Measurements from ENCODE around the gene HYKK.
A peak's percentile ranks its signal among the peaks of the same experiment; 100 is the strongest.

HYKK gene

GRCh38 chr15:78540141-78540870 lies 32.9 kb downstream of the HYKK start, which contains the start of gene PSMA4:
PSMA4 (plus strand) TSS chr15:78540444; CDS start chr15:78541928, 1,484 bp downstream.
- DNase-seq (ENCODE audit: low read depth, low spot score) = peak; percentile 71
- H3K9me3 ChIP-seq (ENCODE audit: insufficient read depth, low read length) = no peaks in the 10 kb centered on the region
- TF ChIP-seq YY1 (IDR thresholded peaks at IDR 0.05; ENCODE audit: insufficient read depth, insufficient read length) (peak; percentile 67), SUZ12 (IDR thresholded peaks at IDR 0.05; ENCODE audit: extremely low read depth, insufficient read depth, insufficient read length) (no peak), ZNF274 (IDR thresholded peaks at IDR 0.05; ENCODE audit: low read depth, low read length) (no peak)
- H3K36me3 ChIP-seq (ENCODE audit: insufficient read depth, insufficient read length, low read length) = peaks cover 38% of the 10 kb centered on the region
- H3K4me3 ChIP-seq (ENCODE audit: insufficient read length, low read depth) = peak within 1 kb of the TSS; percentile 92
- peak within 1 kb of the TSS; percentile 98 for H3K9ac ChIP-seq (ENCODE audit: insufficient read length, low read depth)
- peaks cover 6% of the 10 kb centered on the region for H3K4me1 ChIP-seq (ENCODE audit: insufficient read depth, insufficient read length)
- H3K27me3 ChIP-seq (ENCODE audit: insufficient read depth, insufficient read length) = no peaks in the 10 kb centered on the region

GRCh38 chr15:78540871-78541743 lies 33.7 kb downstream of the HYKK start:
- TF ChIP-seq ZNF274 (IDR thresholded peaks at IDR 0.05; ENCODE audit: low read depth, low read length) (no peak), YY1 (IDR thresholded peaks at IDR 0.05; ENCODE audit: insufficient read depth, insufficient read length) (no peak), SUZ12 (IDR thresholded peaks at IDR 0.05; ENCODE audit: extremely low read depth, insufficient read depth, insufficient read length) (no peak)
- H3K4me1 ChIP-seq (ENCODE audit: insufficient read depth, insufficient read length) = peaks cover 6% of the 10 kb centered on the region
- H3K4me3 ChIP-seq (ENCODE audit: insufficient read length, low read depth) = peak overlapping the region; percentile 92
- H3K9ac ChIP-seq (ENCODE audit: insufficient read length, low read depth) = peak overlapping the region; percentile 98
- peaks cover 46% of the 10 kb centered on the region for H3K36me3 ChIP-seq (ENCODE audit: insufficient read depth, insufficient read length, low read length)
- H3K27me3 ChIP-seq (ENCODE audit: insufficient read depth, insufficient read length) = no peaks in the 10 kb centered on the region
- no peaks in the 10 kb centered on the region for H3K9me3 ChIP-seq (ENCODE audit: insufficient read depth, low read length)
- no peak for DNase-seq (ENCODE audit: low read depth, low spot score)

GRCh38 chr15:78541744-78542034 lies 34.3 kb downstream of the HYKK start:
- Histone ChIP-seq H3K27me3 (ENCODE audit: insufficient read depth, insufficient read length) (no peaks in the 10 kb centered on the region), H3K9ac (ENCODE audit: insufficient read length, low read depth) (peak overlapping the region; percentile 98), H3K9me3 (ENCODE audit: insufficient read depth, low read length) (no peaks in the 10 kb centered on the region), H3K36me3 (ENCODE audit: insufficient read depth, insufficient read length, low read length) (peaks cover 52% of the 10 kb centered on the region), H3K4me3 (ENCODE audit: insufficient read length, low read depth) (peak overlapping the region; percentile 92), H3K4me1 (ENCODE audit: insufficient read depth, insufficient read length) (peaks cover 6% of the 10 kb centered on the region)
- DNase-seq (ENCODE audit: low read depth, low spot score) = no peak
- no peak for TF ChIP-seq SUZ12 (IDR thresholded peaks at IDR 0.05; ENCODE audit: extremely low read depth, insufficient read depth, insufficient read length)
- no peak for TF ChIP-seq ZNF274 (IDR thresholded peaks at IDR 0.05; ENCODE audit: low read depth, low read length)
- no peak for TF ChIP-seq YY1 (IDR thresholded peaks at IDR 0.05; ENCODE audit: insufficient read depth, insufficient read length)

GRCh38 chr15:78542647-78543046 lies 35.3 kb downstream of the HYKK start:
- no peak overlapping the region for H3K4me3 ChIP-seq (ENCODE audit: insufficient read length, low read depth)
- TF ChIP-seq SUZ12 (IDR thresholded peaks at IDR 0.05; ENCODE audit: extremely low read depth, insufficient read depth, insufficient read length) = no peak
- no peak for TF ChIP-seq YY1 (IDR thresholded peaks at IDR 0.05; ENCODE audit: insufficient read depth, insufficient read length)
- no peak for TF ChIP-seq ZNF274 (IDR thresholded peaks at IDR 0.05; ENCODE audit: low read depth, low read length)
- no peak for DNase-seq (ENCODE audit: low read depth, low spot score)
- peaks cover 6% of the 10 kb centered on the region for H3K4me1 ChIP-seq (ENCODE audit: insufficient read depth, insufficient read length)
- no peak overlapping the region for H3K9ac ChIP-seq (ENCODE audit: insufficient read length, low read depth)
- no peaks in the 10 kb centered on the region for H3K9me3 ChIP-seq (ENCODE audit: insufficient read depth, low read length)
- peaks cover 61% of the 10 kb centered on the region for H3K36me3 ChIP-seq (ENCODE audit: insufficient read depth, insufficient read length, low read length)
- H3K27me3 ChIP-seq (ENCODE audit: insufficient read depth, insufficient read length) = no peaks in the 10 kb centered on the region

GRCh38 chr15:78550194-78550593 lies 42.8 kb downstream of the HYKK start:
- Histone ChIP-seq H3K9me3 (ENCODE audit: insufficient read depth, low read length) (no peaks in the 10 kb centered on the region), H3K4me3 (ENCODE audit: insufficient read length, low read depth) (no peak overlapping the region), H3K9ac (ENCODE audit: insufficient read length, low read depth) (no peak overlapping the region), H3K4me1 (ENCODE audit: insufficient read depth, insufficient read length) (no peaks in the 10 kb centered on the region), H3K36me3 (ENCODE audit: insufficient read depth, insufficient read length, low read length) (peaks cover 60% of the 10 kb centered on the region), H3K27me3 (ENCODE audit: insufficient read depth, insufficient read length) (no peaks in the 10 kb centered on the region)
- no peak for DNase-seq (ENCODE audit: low read depth, low spot score)
- TF ChIP-seq SUZ12 (IDR thresholded peaks at IDR 0.05; ENCODE audit: extremely low read depth, insufficient read depth, insufficient read length) = no peak
- no peak for TF ChIP-seq YY1 (IDR thresholded peaks at IDR 0.05; ENCODE audit: insufficient read depth, insufficient read length)
- TF ChIP-seq ZNF274 (IDR thresholded peaks at IDR 0.05; ENCODE audit: low read depth, low read length) = no peak

GRCh38 chr15:78550815-78551214 lies 43.4 kb downstream of the HYKK start:
- peaks cover 54% of the 10 kb centered on the region for H3K36me3 ChIP-seq (ENCODE audit: insufficient read depth, insufficient read length, low read length)

GRCh38 chr15:78551902-78552301 lies 44.5 kb downstream of the HYKK start:
- Histone ChIP-seq H3K9me3 (ENCODE audit: insufficient read depth, low read length) (no peaks in the 10 kb centered on the region), H3K36me3 (ENCODE audit: insufficient read depth, insufficient read length, low read length) (peaks cover 43% of the 10 kb centered on the region), H3K4me1 (ENCODE audit: insufficient read depth, insufficient read length) (no peaks in the 10 kb centered on the region), H3K9ac (ENCODE audit: insufficient read length, low read depth) (no peak overlapping the region), H3K27me3 (ENCODE audit: insufficient read depth, insufficient read length) (no peaks in the 10 kb centered on the region), H3K4me3 (ENCODE audit: insufficient read length, low read depth) (no peak overlapping the region)
- TF ChIP-seq SUZ12 (IDR thresholded peaks at IDR 0.05; ENCODE audit: extremely low read depth, insufficient read depth, insufficient read length) (no peak), YY1 (IDR thresholded peaks at IDR 0.05; ENCODE audit: insufficient read depth, insufficient read length) (no peak), ZNF274 (IDR thresholded peaks at IDR 0.05; ENCODE audit: low read depth, low read length) (no peak)
- DNase-seq (ENCODE audit: low read depth, low spot score) = no peak

More at GRCh38 chr15:78550815-78551214, 43.4 kb downstream of the HYKK start:
- Histone ChIP-seq H3K9ac (ENCODE audit: insufficient read length, low read depth) (no peak overlapping the region), H3K4me1 (ENCODE audit: insufficient read depth, insufficient read length) (no peaks in the 10 kb centered on the region), H3K27me3 (ENCODE audit: insufficient read depth, insufficient read length) (no peaks in the 10 kb centered on the region), H3K4me3 (ENCODE audit: insufficient read length, low read depth) (no peak overlapping the region), H3K9me3 (ENCODE audit: insufficient read depth, low read length) (no peaks in the 10 kb centered on the region)
- no peak for DNase-seq (ENCODE audit: low read depth, low spot score)
- TF ChIP-seq SUZ12 (IDR thresholded peaks at IDR 0.05; ENCODE audit: extremely low read depth, insufficient read depth, insufficient read length) = no peak
- TF ChIP-seq ZNF274 (IDR thresholded peaks at IDR 0.05; ENCODE audit: low read depth, low read length) = no peak
- TF ChIP-seq YY1 (IDR thresholded peaks at IDR 0.05; ENCODE audit: insufficient read depth, insufficient read length) = no peak

Measured in NT2/D1 (cell line).